ENCODE measurements around the gene MAEL.

MAEL gene

GRCh38 chr1:166999500-167000055, 10.5 kb downstream of the MAEL start:
- H3K4me1 ChIP-seq (ENCODE audit: insufficient read depth, low read length, poor library complexity, severe bottlenecking), result no peaks in the 10 kb centered on the region
- H2AFZ ChIP-seq (ENCODE audit: low read length), result no peak overlapping the region
- no peak overlapping the region for H3K9ac ChIP-seq (ENCODE audit: low read depth, low read length, poor library complexity, severe bottlenecking)
- H3K4me2 ChIP-seq (ENCODE audit: low read depth, low read length, poor library complexity, severe bottlenecking), result no peak overlapping the region
- H3K4me3 ChIP-seq (ENCODE audit: low read length, poor library complexity, severe bottlenecking), result no peak overlapping the region
- H3K9me3 ChIP-seq (ENCODE audit: insufficient read depth, low read depth, low read length), result no peaks in the 10 kb centered on the region; the same call in 1 of the 2 replicates
- no peaks in the 10 kb centered on the region for H3K79me2 ChIP-seq (ENCODE audit: insufficient read depth, low read length)
- TF ChIP-seq, protein P1, sequence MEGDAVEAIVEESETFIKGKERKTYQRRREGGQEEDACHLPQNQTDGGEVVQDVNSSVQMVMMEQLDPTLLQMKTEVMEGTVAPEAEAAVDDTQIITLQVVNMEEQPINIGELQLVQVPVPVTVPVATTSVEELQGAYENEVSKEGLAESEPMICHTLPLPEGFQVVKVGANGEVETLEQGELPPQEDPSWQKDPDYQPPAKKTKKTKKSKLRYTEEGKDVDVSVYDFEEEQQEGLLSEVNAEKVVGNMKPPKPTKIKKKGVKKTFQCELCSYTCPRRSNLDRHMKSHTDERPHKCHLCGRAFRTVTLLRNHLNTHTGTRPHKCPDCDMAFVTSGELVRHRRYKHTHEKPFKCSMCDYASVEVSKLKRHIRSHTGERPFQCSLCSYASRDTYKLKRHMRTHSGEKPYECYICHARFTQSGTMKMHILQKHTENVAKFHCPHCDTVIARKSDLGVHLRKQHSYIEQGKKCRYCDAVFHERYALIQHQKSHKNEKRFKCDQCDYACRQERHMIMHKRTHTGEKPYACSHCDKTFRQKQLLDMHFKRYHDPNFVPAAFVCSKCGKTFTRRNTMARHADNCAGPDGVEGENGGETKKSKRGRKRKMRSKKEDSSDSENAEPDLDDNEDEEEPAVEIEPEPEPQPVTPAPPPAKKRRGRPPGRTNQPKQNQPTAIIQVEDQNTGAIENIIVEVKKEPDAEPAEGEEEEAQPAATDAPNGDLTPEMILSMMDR (conservative IDR thresholded peaks at IDR 0.05; ENCODE audit: low read length), result no peak
- TF ChIP-seq EZH2phosphoT487 (IDR thresholded peaks at IDR 0.05; ENCODE audit: borderline replicate concordance), result no peak
- H4K20me1 ChIP-seq (ENCODE audit: insufficient read depth, low read length, poor library complexity, severe bottlenecking), result no peaks in the 10 kb centered on the region
- no peaks in the 10 kb centered on the region for H3K9me2 ChIP-seq (replicated peaks; ENCODE audit: low read depth, low read length)
- H3F3A ChIP-seq (ENCODE audit: low read depth), result no peaks in the 10 kb centered on the region
- no peaks in the 10 kb centered on the region for H3K27me3 ChIP-seq (ENCODE audit: insufficient read depth, low read length, poor library complexity, severe bottlenecking)
- H3K36me3 ChIP-seq (ENCODE audit: insufficient read depth, low read length), result no peaks in the 10 kb centered on the region

DNA sequence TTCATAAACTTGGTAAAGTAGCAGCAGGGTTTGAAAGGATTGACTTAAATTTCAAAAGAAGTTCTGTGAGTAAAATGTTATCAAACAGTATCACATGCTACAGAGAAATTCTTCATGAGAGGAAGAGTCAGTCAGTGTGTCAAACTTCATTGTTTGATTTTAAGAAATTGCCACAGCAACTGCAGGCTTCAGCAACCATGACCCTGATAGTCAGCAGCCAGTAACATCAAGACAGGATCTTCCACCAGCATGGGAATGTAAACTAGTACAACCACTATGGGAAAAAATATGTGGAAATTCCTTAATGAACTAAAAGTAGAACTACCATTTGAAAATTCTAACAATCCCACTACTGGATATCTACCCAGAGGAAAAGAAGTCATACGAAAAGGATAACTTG, 11.5 kb downstream of the MAEL start:
- H2AFZ ChIP-seq (ENCODE audit: low read length), result no peak overlapping the region

GRCh38 chr1:167002354-167002753, 13.3 kb downstream of the MAEL start:
- Histone ChIP-seq H3K4me3 (ENCODE audit: low read length, poor library complexity, severe bottlenecking) (no peak overlapping the region), H4K20me1 (ENCODE audit: insufficient read depth, low read length, poor library complexity, severe bottlenecking) (no peaks in the 10 kb centered on the region), H3K9me3 (ENCODE audit: insufficient read depth, low read depth, low read length) (no peaks in the 10 kb centered on the region; the same call in 1 of the 2 replicates), H3K27me3 (ENCODE audit: insufficient read depth, low read length, poor library complexity, severe bottlenecking) (no peaks in the 10 kb centered on the region), H3K79me2 (ENCODE audit: insufficient read depth, low read length) (no peaks in the 10 kb centered on the region), H3K9me2 (replicated peaks; ENCODE audit: low read depth, low read length) (no peaks in the 10 kb centered on the region), H3K4me2 (ENCODE audit: low read depth, low read length, poor library complexity, severe bottlenecking) (no peak overlapping the region), H2AFZ (ENCODE audit: low read length) (no peak overlapping the region), H3K9ac (ENCODE audit: low read depth, low read length, poor library complexity, severe bottlenecking) (no peak overlapping the region), H3K36me3 (ENCODE audit: insufficient read depth, low read length) (no peaks in the 10 kb centered on the region), H3K4me1 (ENCODE audit: insufficient read depth, low read length, poor library complexity, severe bottlenecking) (no peaks in the 10 kb centered on the region), H3F3A (ENCODE audit: low read depth) (no peaks in the 10 kb centered on the region)
- TF ChIP-seq, protein P1 (conservative IDR thresholded peaks at IDR 0.05; ENCODE audit: low read length), result no peak
- TF ChIP-seq EZH2phosphoT487 (IDR thresholded peaks at IDR 0.05; ENCODE audit: borderline replicate concordance), result no peak

More for the DNA sequence above, 11.5 kb downstream of the MAEL start:
- no peaks in the 10 kb centered on the region for H3F3A ChIP-seq (ENCODE audit: low read depth)
- H3K36me3 ChIP-seq (ENCODE audit: insufficient read depth, low read length), result no peaks in the 10 kb centered on the region
- H3K9me3 ChIP-seq (ENCODE audit: insufficient read depth, low read depth, low read length), result no peaks in the 10 kb centered on the region; the same call in 1 of the 2 replicates
- H3K9me2 ChIP-seq (replicated peaks; ENCODE audit: low read depth, low read length), result no peaks in the 10 kb centered on the region
- H4K20me1 ChIP-seq (ENCODE audit: insufficient read depth, low read length, poor library complexity, severe bottlenecking), result no peaks in the 10 kb centered on the region
- no peak overlapping the region for H3K4me3 ChIP-seq (ENCODE audit: low read length, poor library complexity, severe bottlenecking)
- H3K27me3 ChIP-seq (ENCODE audit: insufficient read depth, low read length, poor library complexity, severe bottlenecking), result no peaks in the 10 kb centered on the region
- H3K79me2 ChIP-seq (ENCODE audit: insufficient read depth, low read length), result no peaks in the 10 kb centered on the region
- H3K9ac ChIP-seq (ENCODE audit: low read depth, low read length, poor library complexity, severe bottlenecking), result no peak overlapping the region
- no peaks in the 10 kb centered on the region for H3K4me1 ChIP-seq (ENCODE audit: insufficient read depth, low read length, poor library complexity, severe bottlenecking)
- H3K4me2 ChIP-seq (ENCODE audit: low read depth, low read length, poor library complexity, severe bottlenecking), result no peak overlapping the region
- TF ChIP-seq, protein P1 (conservative IDR thresholded peaks at IDR 0.05; ENCODE audit: low read length), result no peak
- TF ChIP-seq EZH2phosphoT487 (IDR thresholded peaks at IDR 0.05; ENCODE audit: borderline replicate concordance), result no peak

Data from Loucy (cell line).